Gastroesophageal sphincter (tissue), 4 donors: Measurements from ENCODE around the gene INTS11. TPM values are rescaled to one million over a fixed set of nuclear protein-coding genes. Genes with fewer than 3 reads are reported as not detected.

Experiments
- ATAC-seq: fragments of 150-250 bp; one replicate; pipeline ENCODE4 v1.9.1; 2016; ENCODE audit warnings: mild to moderate bottlenecking, moderate library complexity
- H3K27ac ChIP-seq, 4 donors: fragments of 200-600 bp; sonication (generic) in 3 of 4; 1 replicate in 3 of 4; 2 replicates in 1 of 4; pipeline ENCODE4 v1.5.1; 2016 to 2019
- H3K27me3 ChIP-seq: fragments of 200-600 bp; sonication (generic); one replicate; pipeline ENCODE4 v1.5.1; 2019
- H3K36me3 ChIP-seq, 2 donors: fragments of 200-600 bp; sonication (generic); one replicate each; pipeline ENCODE4 v1.5.1; 2019; ENCODE audit warnings: control low read depth in 1 of 2
- H3K4me1 ChIP-seq, 3 donors: fragments of 200-600 bp; sonication (generic); 1 replicate in 2 of 3; 2 replicates in 1 of 3; pipeline ENCODE4 v1.5.1; 2016 to 2019; ENCODE audit warnings: control low read depth in 2 of 3
- H3K4me3 ChIP-seq, 2 donors: fragments of 200-600 bp; sonication (generic); one replicate each; pipeline ENCODE4 v1.5.1; 2019; ENCODE audit warnings: mild to moderate bottlenecking in 1 of 2, moderate library complexity in 1 of 2
- H3K9me3 ChIP-seq, 3 donors: fragments of 200-600 bp; sonication (generic); one replicate each; pipeline ENCODE4 v1.5.1; 2017 to 2019; ENCODE audit warnings: control low read depth in 2 of 3
- CTCF ChIP-seq, 4 experiments: fragments of 200-600 bp in 2 of 4; fragments of 450-650 bp in 2 of 4; sonication (generic) in 1 of 4; IDR thresholded peaks; one replicate each; pipeline ENCODE4 v1.5.1; 2017 to 2019; ENCODE audit warnings: antibody characterized with exemption in 4 of 4, mild to moderate bottlenecking in 2 of 4, moderate library complexity in 2 of 4
- EP300 ChIP-seq: sonication (generic); formaldehyde crosslinking; IDR thresholded peaks from one replicate; pipeline ENCODE4 v1.6.1; 2017; ENCODE audit warnings: antibody characterized with exemption, mild to moderate bottlenecking
- POLR2A ChIP-seq, 2 donors: fragments of 450-650 bp; IDR thresholded peaks; one replicate each; pipeline ENCODE4 v1.6.1; 2017; ENCODE audit warnings: antibody characterized with exemption in 2 of 2, mild to moderate bottlenecking in 2 of 2, moderate library complexity in 1 of 2
- POLR2AphosphoS5 ChIP-seq: sonication (generic); formaldehyde crosslinking; IDR thresholded peaks from one replicate; pipeline ENCODE4 v1.6.1; 2017; ENCODE audit warnings: antibody characterized with exemption
- WGBS, 2 donors: methylation state at CpG; one replicate each; pipeline ENCODE4 v1.1.5; 2018; ENCODE audit warnings: low coverage in 1 of 2; 5-methylcytosine and 5-hydroxymethylcytosine counted together
- total RNA-seq, 4 donors: library from RNA; depleted of rRNA; stranded (reverse); fragments of >200 nt; gene quantifications; one replicate each; pipeline ENCODE4 v1.1.0, GENCODE V29; 2016

The INTS11 gene
- total RNA-seq, 4 donors from 2014 or later, result 62.0 to 119 (median 96.4) TPM

DNA sequence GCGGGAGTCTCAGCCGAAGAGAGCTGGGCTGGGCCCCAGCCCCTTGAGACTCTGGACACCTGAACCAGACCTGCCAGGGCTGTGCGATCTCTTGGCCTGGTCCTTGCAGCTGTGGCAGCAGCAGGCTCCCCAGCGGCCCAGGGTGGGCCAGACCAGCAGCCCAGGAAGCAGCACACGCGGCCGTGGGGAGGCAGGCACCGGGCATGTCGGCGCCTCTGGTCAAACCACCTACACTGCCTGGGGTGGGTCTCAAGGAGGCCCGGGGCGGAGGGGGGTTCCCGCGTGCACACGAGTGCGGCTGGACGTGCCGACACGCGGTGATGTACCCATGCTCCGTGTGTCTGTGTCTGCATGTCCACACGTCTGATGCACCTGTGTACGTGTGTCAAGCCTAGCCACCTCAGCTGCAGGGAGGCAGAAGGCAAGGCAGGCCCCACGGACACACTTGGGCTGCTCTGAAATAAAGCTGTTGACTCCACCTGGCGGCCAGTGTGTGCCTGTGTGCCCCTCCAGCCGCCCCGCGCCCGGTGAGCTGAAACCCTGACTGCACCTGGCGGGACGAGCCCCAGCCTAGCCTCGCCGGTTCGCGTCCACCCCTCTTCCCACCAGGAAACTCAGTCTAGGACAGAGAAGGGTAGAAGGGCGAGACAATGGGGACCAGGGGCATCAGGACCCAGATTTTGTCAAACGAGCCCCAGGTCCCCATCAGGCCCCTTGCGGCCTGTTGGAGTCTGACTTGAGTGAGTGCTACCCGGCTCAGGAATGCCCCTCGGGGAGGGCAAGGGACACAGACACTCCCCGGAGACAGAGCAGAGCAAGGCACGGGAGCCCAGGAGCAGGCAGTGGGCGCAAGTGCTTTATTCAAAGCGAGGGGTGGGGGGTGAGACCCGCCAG, 32.7 kb downstream of the INTS11 start:
- Histone ChIP-seq H3K4me3 (no peak overlapping the region), H3K9me3 (no peaks in the 10 kb centered on the region), H3K27me3 (peaks cover 12% of the 10 kb centered on the region), H3K4me1 (peaks cover 0 to 14% (median 0%) of the 10 kb centered on the region in 3 donors), H3K27ac (no peak overlapping the region), H3K36me3 (peaks cover 0 to 42% of the 10 kb centered on the region in 2 donors)
- WGBS, 2 donors, result 38% methylated on average over 8 of the region's 45 CpGs; no CpG with 5 or more reads in 1 of the 2 donors
- ATAC-seq, result peak; percentile 70
- no peak for TF ChIP-seq POLR2A (IDR thresholded peaks at IDR 0.05)
- TF ChIP-seq CTCF (IDR thresholded peaks at IDR 0.05), result peak in 3 of 4 experiments; percentile 71 to 81 (median 71)

DNA sequence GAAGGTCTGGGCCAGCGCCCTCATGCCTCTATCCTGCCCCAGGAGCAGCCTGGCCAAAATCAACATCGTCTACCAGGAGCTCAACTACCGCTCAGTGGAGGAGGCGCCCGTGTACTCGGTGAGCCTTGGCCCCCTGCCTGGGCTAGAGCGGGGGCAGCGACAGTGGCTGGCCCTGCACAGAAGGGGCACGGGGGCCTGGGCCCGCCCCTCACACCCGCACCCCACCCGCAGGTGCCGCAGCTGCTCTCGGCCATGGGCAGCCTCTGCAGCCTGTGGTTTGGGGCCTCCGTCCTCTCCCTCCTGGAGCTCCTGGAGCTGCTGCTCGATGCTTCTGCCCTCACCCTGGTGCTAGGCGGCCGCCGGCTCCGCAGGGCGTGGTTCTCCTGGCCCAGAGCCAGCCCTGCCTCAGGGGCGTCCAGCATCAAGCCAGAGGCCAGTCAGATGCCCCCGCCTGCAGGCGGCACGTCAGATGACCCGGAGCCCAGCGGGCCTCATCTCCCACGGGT, 33.4 kb downstream of the INTS11 start:
- 48% methylated on average over 7 of the region's 28 CpGs; no CpG with 5 or more reads in 1 of the 2 donors for WGBS, 2 donors
- no peaks in the 10 kb centered on the region for H3K9me3 ChIP-seq
- no peak for ATAC-seq

DNA sequence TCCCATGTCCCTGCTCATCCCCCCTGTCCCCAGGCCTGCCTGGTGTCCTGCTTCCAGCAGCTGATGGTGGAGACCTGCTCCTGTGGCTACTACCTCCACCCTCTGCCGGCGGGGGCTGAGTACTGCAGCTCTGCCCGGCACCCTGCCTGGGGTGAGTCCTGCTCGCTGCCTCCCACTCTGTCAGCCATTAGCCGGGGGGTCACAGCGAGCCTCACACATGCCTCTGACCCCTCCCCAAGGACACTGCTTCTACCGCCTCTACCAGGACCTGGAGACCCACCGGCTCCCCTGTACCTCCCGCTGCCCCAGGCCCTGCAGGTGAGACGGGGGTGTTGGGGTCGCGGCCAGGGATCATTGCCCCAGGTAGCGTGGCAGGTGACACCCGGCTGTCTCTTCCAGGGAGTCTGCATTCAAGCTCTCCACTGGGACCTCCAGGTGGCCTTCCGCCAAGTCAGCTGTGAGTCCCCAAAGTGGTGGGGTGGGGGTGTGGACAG, 34.2 kb downstream of the INTS11 start:
- ATAC-seq, result no peak
- no peaks in the 10 kb centered on the region for H3K9me3 ChIP-seq
- H3K4me1 ChIP-seq, result peaks cover 0 to 14% (median 0%) of the 10 kb centered on the region in 3 donors
- TF ChIP-seq EP300 (no peak), CTCF (IDR thresholded peaks at IDR 0.05) (peak in 3 of 4 experiments; percentile 58 to 71 (median 66)), POLR2AphosphoS5 (no peak), POLR2A (IDR thresholded peaks at IDR 0.05) (no peak)
- no peak overlapping the region for H3K27ac ChIP-seq
- H3K27me3 ChIP-seq, result peaks cover 27% of the 10 kb centered on the region
- 0 to 13% methylated on average over 1 to 3 of the region's 15 CpGs for WGBS, 2 donors
- peaks cover 0 to 27% of the 10 kb centered on the region in 2 donors for H3K36me3 ChIP-seq
- H3K4me3 ChIP-seq, result no peak overlapping the region

More for the DNA sequence above, 33.4 kb downstream of the INTS11 start:
- peaks cover 0 to 14% (median 0%) of the 10 kb centered on the region in 3 donors for H3K4me1 ChIP-seq
- H3K36me3 ChIP-seq, result peaks cover 0 to 35% of the 10 kb centered on the region in 2 donors
- no peak overlapping the region for H3K4me3 ChIP-seq
- H3K27me3 ChIP-seq, result peaks cover 19% of the 10 kb centered on the region
- TF ChIP-seq POLR2AphosphoS5 (no peak), EP300 (no peak), POLR2A (IDR thresholded peaks at IDR 0.05) (no peak), CTCF (IDR thresholded peaks at IDR 0.05) (no peak)
- H3K27ac ChIP-seq, result no peak overlapping the region

DNA sequence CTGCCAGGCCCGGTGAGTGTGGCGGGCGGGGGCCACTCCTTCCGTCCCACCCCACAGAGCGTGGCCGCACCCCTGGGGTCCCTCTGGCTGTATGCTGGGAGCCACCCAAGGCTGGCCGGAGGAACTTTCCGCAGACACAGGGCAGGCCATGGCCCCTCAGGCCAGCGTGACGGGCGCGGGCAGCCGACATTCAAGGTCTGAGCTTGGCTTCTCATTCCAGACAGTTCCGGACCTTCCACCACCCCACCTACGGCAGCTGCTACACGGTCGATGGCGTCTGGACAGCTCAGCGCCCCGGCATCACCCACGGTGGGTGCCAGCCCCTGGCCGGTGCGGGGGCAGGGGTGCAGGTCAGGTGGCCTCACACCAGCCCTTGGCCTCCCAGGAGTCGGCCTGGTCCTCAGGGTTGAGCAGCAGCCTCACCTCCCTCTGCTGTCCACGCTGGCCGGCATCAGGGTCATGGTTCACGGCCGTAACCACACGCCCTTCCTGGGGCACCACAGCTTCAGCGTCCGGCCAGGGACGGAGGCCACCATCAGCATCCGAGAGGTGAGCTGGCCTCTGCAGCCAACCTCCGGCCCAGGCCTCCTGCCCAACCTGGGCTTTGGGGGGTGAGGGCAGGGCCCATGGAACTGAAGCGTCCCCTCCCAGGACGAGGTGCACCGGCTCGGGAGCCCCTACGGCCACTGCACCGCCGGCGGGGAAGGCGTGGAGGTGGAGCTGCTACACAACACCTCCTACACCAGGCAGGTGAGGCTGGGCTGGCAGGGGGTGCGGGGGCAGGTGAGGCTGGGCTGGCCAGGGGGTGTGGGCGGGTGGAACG, 37.0 kb downstream of the INTS11 start:
- no CpG with 5 or more reads among the region's 46 CpGs for WGBS, 2 donors
- H3K4me1 ChIP-seq, result peaks cover 0 to 14% (median 0%) of the 10 kb centered on the region in 3 donors
- no peak for ATAC-seq
- H3K36me3 ChIP-seq, result no peaks in the 10 kb centered on the region
- H3K4me3 ChIP-seq, result no peak overlapping the region
- H3K9me3 ChIP-seq, result no peaks in the 10 kb centered on the region
- peaks cover 48% of the 10 kb centered on the region for H3K27me3 ChIP-seq
- H3K27ac ChIP-seq, result no peak overlapping the region
- no peak for TF ChIP-seq POLR2A (IDR thresholded peaks at IDR 0.05)
- no peak for TF ChIP-seq EP300
- no peak for TF ChIP-seq POLR2AphosphoS5
- TF ChIP-seq CTCF (IDR thresholded peaks at IDR 0.05), result no peak
